ENCODE results near the gene ANKRD35. TPM values are rescaled to one million over a fixed set of nuclear protein-coding genes. Genes with fewer than 3 reads are reported as not detected.

The ANKRD35 gene
- total RNA-seq, 2 donors from 2014 or later = 1.8 to 2.4 TPM

GRCh38 chr1:145847827-145848226, 37.8 kb downstream of the ANKRD35 start:
- Histone ChIP-seq H3K36me3 (peaks cover 50% of the 10 kb centered on the region), H3K4me3 (no peak overlapping the region)
- no peak for TF ChIP-seq CTCF (IDR thresholded peaks at IDR 0.05)

GRCh38 chr1:145846201-145846612, 39.5 kb downstream of the ANKRD35 start:
- Histone ChIP-seq H3K4me3 (peak overlapping the region; percentile 52 to 59), H3K27me3 (no peaks in the 10 kb centered on the region), H3K36me3 (peaks cover 52% of the 10 kb centered on the region), H3K9me3 (no peaks in the 10 kb centered on the region), H3K4me1 (peaks cover 0 to 14% of the 10 kb centered on the region in 2 donors), H3K27ac (peak overlapping the region; percentile 76 to 82)
- DNase-seq (ENCODE audit: low spot score) = no peak
- peak; percentile 23 to 57 for TF ChIP-seq CTCF (IDR thresholded peaks at IDR 0.05)

More at GRCh38 chr1:145847827-145848226, 37.8 kb downstream of the ANKRD35 start:
- H3K4me1 ChIP-seq = peaks cover 0 to 14% of the 10 kb centered on the region in 2 donors
- H3K9me3 ChIP-seq = no peaks in the 10 kb centered on the region
- no peak overlapping the region for H3K27ac ChIP-seq
- DNase-seq (ENCODE audit: low spot score) = no peak
- H3K27me3 ChIP-seq = no peaks in the 10 kb centered on the region

GRCh38 chr1:145845514-145846161, 40.0 kb downstream of the ANKRD35 start, which contains the start of gene NUDT17:
TSS of gene NUDT17 (plus strand) at chr1:145845630. CDS start at chr1:145845641, 11 bp downstream.
- Histone ChIP-seq H3K4me1 (peaks cover 0 to 14% of the 10 kb centered on the region in 2 donors), H3K27ac (peak within 1 kb of the TSS; percentile 76 to 82), H3K36me3 (peaks cover 52% of the 10 kb centered on the region), H3K9me3 (no peaks in the 10 kb centered on the region), H3K4me3 (peak within 1 kb of the TSS; percentile 52 to 59), H3K27me3 (no peaks in the 10 kb centered on the region)
- peak; percentile 70 for DNase-seq (ENCODE audit: low spot score)
- peak; percentile 90 to 93 for TF ChIP-seq CTCF (IDR thresholded peaks at IDR 0.05)

- Histone ChIP-seq H3K27me3 (no peaks in the 10 kb centered on the region), H3K4me3 (peak overlapping the region; percentile 52 to 59), H3K36me3 (peaks cover 50% of the 10 kb centered on the region), H3K27ac (peak overlapping the region; percentile 76 to 82), H3K9me3 (no peaks in the 10 kb centered on the region), H3K4me1 (peaks cover 0 to 14% of the 10 kb centered on the region in 2 donors)
- no peak for TF ChIP-seq CTCF (IDR thresholded peaks at IDR 0.05)
- no peak for DNase-seq (ENCODE audit: low spot score)
Observed at GRCh38 chr1:145845144-145845513, 40.5 kb downstream of the ANKRD35 start.

GRCh38 chr1:145843031-145843430, 42.6 kb downstream of the ANKRD35 start:
- H3K4me3 ChIP-seq = no peak overlapping the region
- H3K4me1 ChIP-seq = peaks cover 0 to 14% of the 10 kb centered on the region in 2 donors
- TF ChIP-seq CTCF (IDR thresholded peaks at IDR 0.05) = no peak
- H3K27me3 ChIP-seq = no peaks in the 10 kb centered on the region
- no peaks in the 10 kb centered on the region for H3K9me3 ChIP-seq
- peaks cover 53% of the 10 kb centered on the region for H3K36me3 ChIP-seq
- no peak overlapping the region for H3K27ac ChIP-seq
- no peak for DNase-seq (ENCODE audit: low spot score)
